ENCODE measurements around the gene RERE. TPM values are rescaled to one million over a fixed set of nuclear protein-coding genes. Genes with fewer than 3 reads are reported as not detected.

Gene RERE
- total and polyA plus RNA-seq, 4 donors = 26.8 to 133 (median 82.7) TPM

DNA sequence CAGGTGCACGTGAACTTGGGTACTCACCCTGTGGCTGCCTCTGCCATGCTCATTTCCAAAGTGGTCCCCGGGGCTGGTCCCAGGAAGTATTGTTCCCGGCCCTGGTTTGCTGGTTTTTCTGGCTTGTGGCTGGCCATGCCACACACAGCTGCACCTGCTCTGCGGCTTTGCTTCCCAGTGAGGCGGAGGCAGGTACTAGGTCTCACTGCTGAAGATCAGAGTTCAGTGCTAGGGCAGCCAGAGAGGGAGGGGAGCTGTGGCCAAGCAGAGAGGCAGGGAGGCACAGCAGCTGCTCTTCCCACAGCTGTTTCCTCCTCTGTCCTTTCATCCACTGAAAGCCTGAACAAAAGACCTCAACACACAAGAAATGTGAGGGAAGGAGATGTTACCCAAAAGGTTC lies 30.6 kb upstream of the RERE start:
- no peak overlapping the region for H3K27ac ChIP-seq (ENCODE audit: low read depth in 1 of 2, low read length in 2 of 2)
- ATAC-seq (ENCODE audit: low FRiP score) = no peak

DNA sequence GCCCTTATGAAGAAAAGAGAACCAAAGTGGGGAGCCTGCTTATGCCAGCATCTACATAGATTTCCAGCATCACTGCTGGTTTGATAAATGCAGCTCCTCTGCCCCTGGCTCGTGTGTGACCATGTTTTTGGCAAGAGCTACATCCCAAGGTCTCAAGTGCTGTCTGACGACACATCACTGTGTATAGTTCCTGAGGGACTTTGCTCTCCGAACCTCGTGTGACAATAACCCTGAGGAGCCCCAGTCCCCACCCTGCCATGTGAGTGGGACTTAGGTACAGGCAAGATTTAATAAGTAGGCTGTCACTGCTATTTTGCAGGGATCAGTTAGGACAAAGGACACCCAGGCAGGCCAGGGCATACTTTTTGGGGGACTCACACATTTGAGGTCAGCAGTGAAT lies 28.8 kb upstream of the RERE start:
- H3K27me3 ChIP-seq (ENCODE audit: control insufficient read depth in 1 of 2, insufficient read depth in 2 of 2, low read length in 1 of 2) = no peaks in the 10 kb centered on the region
- no peaks in the 10 kb centered on the region for H3K4me1 ChIP-seq (ENCODE audit: control insufficient read depth in 1 of 2, insufficient read depth in 2 of 2, low read length in 2 of 2)
- H3K9me3 ChIP-seq (ENCODE audit: control insufficient read depth, low read length) = no peaks in the 10 kb centered on the region
- H3K4me3 ChIP-seq (ENCODE audit: low read length in 2 of 2) = no peak overlapping the region
- no peaks in the 10 kb centered on the region for H3K36me3 ChIP-seq (ENCODE audit: control insufficient read depth in 1 of 2, insufficient read depth in 2 of 2, low read length in 1 of 2)
- WGBS, 2 donors = 11 to 15% methylated on average over 4 of the region's 4 CpGs
- no peak overlapping the region for H3K27ac ChIP-seq (ENCODE audit: low read depth in 1 of 2, low read length in 2 of 2)
- intact Hi-C loops (cut with DNase I) = loop anchor here in 1 of 2 donors (5.0 kb wide), 1 partner anchor 289 kb away; no protein-coding TSS in a partner anchor
- no peak for ATAC-seq (ENCODE audit: low FRiP score)
- no peak for DNase-seq

More for the DNA sequence above, 30.6 kb upstream of the RERE start:
- WGBS, 2 donors = 73 to 75% methylated on average over 5 of the region's 5 CpGs
- no peaks in the 10 kb centered on the region for H3K4me1 ChIP-seq (ENCODE audit: control insufficient read depth in 1 of 2, insufficient read depth in 2 of 2, low read length in 2 of 2)
- intact Hi-C loops (cut with DNase I) = loop anchor here in 1 of 2 donors (5.0 kb wide), 1 partner anchor 291 kb away; no protein-coding TSS in a partner anchor
- no peaks in the 10 kb centered on the region for H3K9me3 ChIP-seq (ENCODE audit: control insufficient read depth, low read length)
- no peaks in the 10 kb centered on the region for H3K36me3 ChIP-seq (ENCODE audit: control insufficient read depth in 1 of 2, insufficient read depth in 2 of 2, low read length in 1 of 2)
- H3K4me3 ChIP-seq (ENCODE audit: low read length in 2 of 2) = no peak overlapping the region
- no peaks in the 10 kb centered on the region for H3K27me3 ChIP-seq (ENCODE audit: control insufficient read depth in 1 of 2, insufficient read depth in 2 of 2, low read length in 1 of 2)
- DNase-seq = no peak

DNA sequence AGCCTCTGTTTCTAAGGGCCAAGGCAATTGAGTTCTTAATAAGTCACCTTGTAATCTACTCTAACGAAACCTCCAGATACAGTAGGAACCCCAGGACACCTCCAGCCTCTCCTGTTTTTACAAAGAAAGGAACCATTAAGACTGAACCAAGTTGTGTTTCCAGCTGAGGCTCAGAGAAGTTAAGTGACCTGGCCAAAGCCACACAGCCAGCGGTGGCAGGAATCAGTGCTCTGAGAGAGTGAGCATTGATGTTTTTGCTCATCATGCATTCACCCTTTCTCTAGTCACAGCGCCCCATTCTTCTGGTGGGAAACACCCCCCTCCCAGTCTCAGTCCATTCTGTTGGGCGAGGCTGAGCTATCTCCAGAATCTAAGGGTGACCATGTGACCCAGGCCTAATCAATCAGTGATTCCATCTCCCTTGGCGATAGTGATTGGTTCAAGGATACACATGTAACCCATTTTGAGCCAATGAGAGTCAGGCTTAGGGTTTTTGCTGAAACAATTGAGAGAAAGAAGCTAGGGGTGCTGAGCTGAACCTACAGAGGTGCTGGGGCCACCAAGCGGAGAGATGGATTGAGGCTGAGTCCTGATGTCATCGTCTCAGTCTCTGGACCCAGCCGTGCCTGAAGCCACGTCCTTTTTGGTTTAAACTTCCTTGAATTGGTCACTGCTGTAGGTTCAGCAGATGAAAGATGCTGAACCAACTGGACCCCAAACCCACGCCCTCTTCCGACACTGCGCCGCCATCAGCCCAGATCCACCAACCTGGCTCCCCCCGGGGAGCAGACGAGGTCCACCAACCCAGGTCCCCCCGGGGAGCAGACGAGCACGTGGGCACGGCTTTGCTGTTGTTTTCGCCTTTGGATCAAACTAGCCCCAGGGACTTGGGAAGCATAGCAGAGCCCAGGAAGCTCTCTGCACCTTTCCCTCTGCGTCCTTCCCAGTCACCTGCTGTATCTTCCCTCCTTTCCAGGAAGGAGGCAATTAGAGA lies 28.0 kb upstream of the RERE start:
- Histone ChIP-seq H3K36me3 (ENCODE audit: control insufficient read depth in 1 of 2, insufficient read depth in 2 of 2, low read length in 1 of 2) (no peaks in the 10 kb centered on the region), H3K27me3 (ENCODE audit: control insufficient read depth in 1 of 2, insufficient read depth in 2 of 2, low read length in 1 of 2) (no peaks in the 10 kb centered on the region), H3K9me3 (ENCODE audit: control insufficient read depth, low read length) (no peaks in the 10 kb centered on the region), H3K27ac (ENCODE audit: low read depth in 1 of 2, low read length in 2 of 2) (no peak overlapping the region), H3K4me3 (ENCODE audit: low read length in 2 of 2) (no peak overlapping the region), H3K4me1 (ENCODE audit: control insufficient read depth in 1 of 2, insufficient read depth in 2 of 2, low read length in 2 of 2) (no peaks in the 10 kb centered on the region)
- no peak for DNase-seq
- ATAC-seq (ENCODE audit: low FRiP score) = no peak
- intact Hi-C loops (cut with DNase I) = loop anchor here in 1 of 2 donors (5.0 kb wide), 1 partner anchor 288 kb away; no protein-coding TSS in a partner anchor
- 54 to 59% methylated on average over 21 of the region's 21 CpGs for WGBS, 2 donors

DNA sequence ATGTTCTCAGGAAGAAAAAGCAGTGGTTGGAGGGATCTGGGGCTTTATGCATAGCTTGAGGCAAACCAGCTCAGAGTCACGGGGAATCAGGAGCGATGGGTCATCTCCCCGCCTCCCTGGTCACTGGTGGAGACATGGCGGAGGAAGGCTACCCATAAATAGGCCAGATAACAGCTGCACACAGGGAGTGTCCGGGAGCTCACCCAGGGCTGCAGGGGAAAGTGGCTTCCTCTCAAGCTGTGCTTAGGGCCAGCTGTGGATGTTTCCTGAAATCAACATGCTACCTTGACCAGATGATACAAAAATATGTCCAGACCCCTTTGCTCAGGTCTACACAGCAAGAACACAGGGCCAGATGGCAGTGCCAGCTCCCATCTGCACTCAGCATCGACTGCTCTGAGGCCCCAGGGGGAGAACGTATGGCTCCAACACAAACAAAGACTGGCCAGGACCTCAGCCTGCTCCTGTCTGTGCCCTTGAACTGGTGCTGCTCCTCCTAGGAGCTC lies 27.1 kb upstream of the RERE start:
- Histone ChIP-seq H3K27ac (ENCODE audit: low read depth in 1 of 2, low read length in 2 of 2) (no peak overlapping the region), H3K36me3 (ENCODE audit: control insufficient read depth in 1 of 2, insufficient read depth in 2 of 2, low read length in 1 of 2) (no peaks in the 10 kb centered on the region), H3K9me3 (ENCODE audit: control insufficient read depth, low read length) (no peaks in the 10 kb centered on the region), H3K4me1 (ENCODE audit: control insufficient read depth in 1 of 2, insufficient read depth in 2 of 2, low read length in 2 of 2) (no peaks in the 10 kb centered on the region), H3K27me3 (ENCODE audit: control insufficient read depth in 1 of 2, insufficient read depth in 2 of 2, low read length in 1 of 2) (no peaks in the 10 kb centered on the region), H3K4me3 (ENCODE audit: low read length in 2 of 2) (no peak overlapping the region)
- DNase-seq (no peak), ATAC-seq (ENCODE audit: low FRiP score) (no peak)
- intact Hi-C loops (cut with DNase I) = loop anchor here in 1 of 2 donors (5.0 kb wide), 1 partner anchor 287 kb away; no protein-coding TSS in a partner anchor
- 16 to 19% methylated on average over 7 of the region's 7 CpGs for WGBS, 2 donors

DNA sequence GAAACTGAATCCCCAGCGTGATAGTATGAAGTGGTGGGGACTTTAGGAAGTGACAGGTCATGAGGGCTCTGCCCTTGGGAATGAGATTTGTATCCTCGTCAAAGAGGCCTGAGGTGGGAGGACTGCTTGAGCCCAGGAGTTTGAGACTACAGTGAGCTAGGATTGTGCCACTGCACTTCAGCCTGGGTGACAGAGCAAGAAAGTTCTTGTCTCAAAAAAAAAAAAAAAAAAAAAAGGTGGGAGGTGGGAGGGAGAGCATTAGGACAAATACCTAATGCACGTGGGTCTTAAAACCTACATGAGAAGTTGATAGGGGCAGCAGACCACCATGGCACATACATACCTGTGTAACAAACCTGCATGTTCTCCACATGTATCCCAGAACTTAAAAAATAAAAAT lies 24.0 kb upstream of the RERE start:
- WGBS, 2 donors = 92 to 94% methylated on average over 3 of the region's 3 CpGs
- H3K27ac ChIP-seq (ENCODE audit: low read depth in 1 of 2, low read length in 2 of 2) = no peak overlapping the region
- H3K9me3 ChIP-seq (ENCODE audit: control insufficient read depth, low read length) = no peaks in the 10 kb centered on the region
- ATAC-seq (ENCODE audit: low FRiP score) (no peak), DNase-seq (no peak)
- no peak overlapping the region for H3K4me3 ChIP-seq (ENCODE audit: low read length in 2 of 2)
- H3K4me1 ChIP-seq (ENCODE audit: control insufficient read depth in 1 of 2, insufficient read depth in 2 of 2, low read length in 2 of 2) = no peaks in the 10 kb centered on the region
- intact Hi-C loops (cut with DNase I) = no loop called here
- H3K27me3 ChIP-seq (ENCODE audit: control insufficient read depth in 1 of 2, insufficient read depth in 2 of 2, low read length in 1 of 2) = no peaks in the 10 kb centered on the region
- no peaks in the 10 kb centered on the region for H3K36me3 ChIP-seq (ENCODE audit: control insufficient read depth in 1 of 2, insufficient read depth in 2 of 2, low read length in 1 of 2)

DNA sequence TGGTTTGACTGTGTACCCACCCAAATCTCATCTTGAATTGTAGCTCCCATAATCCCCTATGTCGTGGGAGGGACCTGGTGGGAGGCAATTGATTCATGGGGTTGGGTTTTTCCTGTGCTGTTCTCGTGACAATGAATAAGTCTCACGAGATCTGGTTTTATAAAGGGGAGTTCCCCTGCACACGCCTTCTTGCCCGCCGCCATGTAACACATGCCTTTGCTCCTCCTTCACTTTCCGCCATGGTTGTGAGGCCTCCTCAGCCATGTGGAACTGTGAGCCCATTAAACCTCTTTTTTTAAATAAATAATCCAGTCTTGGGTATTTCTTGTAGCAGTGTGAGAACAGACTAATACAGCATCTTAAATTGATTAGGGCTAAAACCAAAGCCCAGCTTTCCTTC lies 22.6 kb upstream of the RERE start:
- peak in 1 of 2 donors; percentile 6 for DNase-seq
- Histone ChIP-seq H3K27me3 (ENCODE audit: control insufficient read depth in 1 of 2, insufficient read depth in 2 of 2, low read length in 1 of 2) (no peaks in the 10 kb centered on the region), H3K4me3 (ENCODE audit: low read length in 2 of 2) (no peak overlapping the region), H3K27ac (ENCODE audit: low read depth in 1 of 2, low read length in 2 of 2) (no peak overlapping the region), H3K36me3 (ENCODE audit: control insufficient read depth in 1 of 2, insufficient read depth in 2 of 2, low read length in 1 of 2) (no peaks in the 10 kb centered on the region), H3K4me1 (ENCODE audit: control insufficient read depth in 1 of 2, insufficient read depth in 2 of 2, low read length in 2 of 2) (no peaks in the 10 kb centered on the region), H3K9me3 (ENCODE audit: control insufficient read depth, low read length) (no peaks in the 10 kb centered on the region)
- intact Hi-C loops (cut with DNase I) = no loop called here
- ATAC-seq (ENCODE audit: low FRiP score) = no peak
- WGBS, 2 donors = 97% methylated on average over 7 of the region's 7 CpGs

DNA sequence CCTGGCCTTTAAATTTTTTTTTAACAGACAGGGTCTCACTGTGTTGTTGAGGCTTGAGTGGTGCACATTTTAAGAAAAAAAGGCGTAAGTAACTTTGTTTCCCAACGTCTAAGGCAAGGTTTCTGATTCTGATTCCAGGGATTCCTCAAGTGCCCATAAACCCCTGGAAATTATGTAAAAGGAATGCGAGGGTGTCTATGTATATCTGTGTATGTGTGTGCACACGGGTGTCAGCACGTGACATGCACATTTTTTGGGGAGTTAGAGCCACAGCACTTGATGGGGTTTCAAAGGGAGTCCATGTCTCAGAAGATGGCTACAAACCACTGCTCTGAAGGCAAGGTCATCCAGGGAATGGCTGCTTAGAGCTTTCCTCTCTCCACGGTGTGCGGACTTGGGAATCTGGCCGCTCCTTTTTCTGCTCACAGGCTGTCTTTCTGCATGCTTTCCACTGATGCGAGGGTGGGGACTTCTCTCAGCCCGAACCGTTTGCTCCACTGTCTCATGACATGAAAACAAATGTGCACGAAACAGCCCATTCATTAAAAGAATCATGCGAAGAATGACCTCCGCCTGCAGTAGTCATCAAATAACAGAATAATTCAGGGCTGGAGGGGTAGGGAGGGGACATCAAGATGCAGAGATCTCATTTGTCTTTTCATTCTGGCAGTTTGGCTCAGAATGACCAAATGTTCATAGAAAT lies 18.7 kb upstream of the RERE start:
- Histone ChIP-seq H3K27ac (ENCODE audit: low read depth in 1 of 2, low read length in 2 of 2) (no peak overlapping the region), H3K36me3 (ENCODE audit: control insufficient read depth in 1 of 2, insufficient read depth in 2 of 2, low read length in 1 of 2) (no peaks in the 10 kb centered on the region), H3K27me3 (ENCODE audit: control insufficient read depth in 1 of 2, insufficient read depth in 2 of 2, low read length in 1 of 2) (no peaks in the 10 kb centered on the region), H3K4me1 (ENCODE audit: control insufficient read depth in 1 of 2, insufficient read depth in 2 of 2, low read length in 2 of 2) (no peaks in the 10 kb centered on the region), H3K4me3 (ENCODE audit: low read length in 2 of 2) (no peak overlapping the region), H3K9me3 (ENCODE audit: control insufficient read depth, low read length) (no peaks in the 10 kb centered on the region)
- ATAC-seq (ENCODE audit: low FRiP score) (no peak), DNase-seq (peak in 1 of 2 donors; percentile 22)
- 54 to 65% methylated on average over 14 of the region's 14 CpGs for WGBS, 2 donors
- intact Hi-C loops (cut with DNase I) = no loop called here

DNA sequence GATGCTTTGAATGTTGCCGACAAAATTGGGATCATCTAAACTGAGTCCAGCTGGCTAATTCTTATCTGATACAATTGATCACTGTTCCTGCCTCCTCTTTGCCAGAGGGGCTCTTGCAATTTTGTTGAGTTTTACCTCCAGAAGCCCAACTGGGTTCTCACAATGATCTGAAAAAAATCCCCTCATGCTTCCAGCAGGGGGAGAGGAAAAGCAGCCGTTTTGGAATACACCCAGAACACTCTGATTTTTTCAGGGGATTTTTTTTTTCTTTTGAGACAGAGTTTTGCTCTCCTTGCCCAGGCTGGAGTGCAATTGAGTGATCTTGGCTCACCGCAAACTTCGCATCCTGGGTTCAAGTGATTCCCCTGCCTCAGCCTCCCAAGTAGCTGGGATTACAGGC lies 13.9 kb upstream of the RERE start:
- intact Hi-C loops (cut with DNase I) = no loop called here
- 47 to 48% methylated on average over 4 of the region's 4 CpGs for WGBS, 2 donors

More for the DNA sequence above, 13.9 kb upstream of the RERE start:
- H3K27me3 ChIP-seq (ENCODE audit: control insufficient read depth in 1 of 2, insufficient read depth in 2 of 2, low read length in 1 of 2) = no peaks in the 10 kb centered on the region
- DNase-seq = no peak
- H3K9me3 ChIP-seq (ENCODE audit: control insufficient read depth, low read length) = no peaks in the 10 kb centered on the region
- no peaks in the 10 kb centered on the region for H3K4me1 ChIP-seq (ENCODE audit: control insufficient read depth in 1 of 2, insufficient read depth in 2 of 2, low read length in 2 of 2)
- ATAC-seq (ENCODE audit: low FRiP score) = no peak
- H3K27ac ChIP-seq (ENCODE audit: low read depth in 1 of 2, low read length in 2 of 2) = no peak overlapping the region
- H3K4me3 ChIP-seq (ENCODE audit: low read length in 2 of 2) = no peak overlapping the region
- no peaks in the 10 kb centered on the region for H3K36me3 ChIP-seq (ENCODE audit: control insufficient read depth in 1 of 2, insufficient read depth in 2 of 2, low read length in 1 of 2)
